SK-N-SH treated with all-trans-retinoic acid at 6 μM for 48 hours (cell line): ENCODE results near the gene SCAMP3.

Source experiments
- ATAC-seq: fragments of 200-7000 bp; cut with Tn5 transposase; 3 replicates; pipeline ENCODE4 v1.9.1; 2020; ENCODE audit warnings: mild to moderate bottlenecking, moderate library complexity
- ARNTL ChIP-seq: fragments of 450-650 bp; formaldehyde crosslinking; IDR thresholded peaks from 2 replicates; pipeline ENCODE4 v1.5.0; 2020; ENCODE audit warnings: low read depth, mild to moderate bottlenecking, moderate library complexity, borderline replicate concordance
- BACH2 ChIP-seq: fragments of 250-450 bp; sonication (Bioruptor Pico); IDR thresholded peaks from 2 replicates; pipeline ENCODE4 v1.9.0; 2021; ENCODE audit warnings: mild to moderate bottlenecking, borderline replicate concordance
- CREB5 ChIP-seq: fragments of 250-450 bp; sonication (Bioruptor Pico); IDR thresholded peaks from 2 replicates; pipeline ENCODE4 v1.5.1; 2020; ENCODE audit warnings: low read depth, mild to moderate bottlenecking, moderate library complexity
- CSDC2 ChIP-seq: fragments of 250-450 bp; sonication (Bioruptor Pico); IDR thresholded peaks from 2 replicates; pipeline ENCODE4 v1.5.0; 2020; ENCODE audit warnings: mild to moderate bottlenecking, moderate library complexity
- ESRRG ChIP-seq: fragments of 250-450 bp; sonication (Bioruptor Pico); IDR thresholded peaks from 2 replicates; pipeline ENCODE4 v1.6.1; 2021; ENCODE audit warnings: mild to moderate bottlenecking
- GLIS3 ChIP-seq: fragments of 250-450 bp; sonication (Bioruptor Pico); IDR thresholded peaks from 2 replicates; pipeline ENCODE4 v1.5.0; 2020; ENCODE audit warnings: mild to moderate bottlenecking, moderate library complexity
- OSR1 ChIP-seq: fragments of 250-450 bp; sonication (Bioruptor Pico); IDR thresholded peaks from 2 replicates; pipeline ENCODE4 v1.8.0; 2022; ENCODE audit warnings: moderate library complexity, mild to moderate bottlenecking, inconsistent platforms
- PPARA ChIP-seq: fragments of 250-450 bp; sonication (Bioruptor Pico); IDR thresholded peaks from 2 replicates; pipeline ENCODE4 v1.5.0; 2020; ENCODE audit warnings: mild to moderate bottlenecking, borderline replicate concordance
- RARB ChIP-seq: fragments of 250-450 bp; sonication (Bioruptor Pico); IDR thresholded peaks from 2 replicates; pipeline ENCODE4 v1.8.0; 2021; ENCODE audit warnings: mild to moderate bottlenecking, moderate library complexity
- SNAI2 ChIP-seq: fragments of 250-450 bp; sonication (Bioruptor Pico); IDR thresholded peaks from 2 replicates; pipeline ENCODE4 v1.5.0; 2020; ENCODE audit warnings: mild to moderate bottlenecking, moderate library complexity
- TCF4 ChIP-seq: fragments of 250-450 bp; sonication (Bioruptor Pico); IDR thresholded peaks from 2 replicates; pipeline ENCODE4 v1.8.0; 2021; ENCODE audit warnings: mild to moderate bottlenecking, moderate library complexity, borderline replicate concordance
- TOX ChIP-seq: fragments of 250-450 bp; sonication (Bioruptor Pico); IDR thresholded peaks from 2 replicates; pipeline ENCODE4 v1.8.0; 2021; ENCODE audit warnings: mild to moderate bottlenecking, moderate library complexity, borderline replicate concordance
- TSHZ2 ChIP-seq: fragments of 250-450 bp; sonication (Bioruptor Pico); IDR thresholded peaks from 2 replicates; pipeline ENCODE4 v1.5.0; 2020; ENCODE audit warnings: mild to moderate bottlenecking, moderate library complexity
- ZC3H10 ChIP-seq: fragments of 250-450 bp; sonication (Bioruptor Pico); IDR thresholded peaks from 2 replicates; pipeline ENCODE4 v1.5.1; 2021; ENCODE audit warnings: mild to moderate bottlenecking, moderate library complexity
- ZFP3 ChIP-seq: fragments of 250-450 bp; sonication (Bioruptor Pico); IDR thresholded peaks from 2 replicates; pipeline ENCODE4 v1.5.0; 2020; ENCODE audit warnings: mild to moderate bottlenecking, moderate library complexity
- ZFP30 ChIP-seq: fragments of 450-650 bp; formaldehyde crosslinking; IDR thresholded peaks from 2 replicates; pipeline ENCODE4 v1.5.0; 2022; ENCODE audit warnings: mild to moderate bottlenecking, moderate library complexity
- ZNF565 ChIP-seq: fragments of 450-650 bp; formaldehyde crosslinking; conservative IDR thresholded peaks from 2 replicates; pipeline ENCODE4 v1.5.0; 2020; ENCODE audit warnings: low read depth, mild to moderate bottlenecking, moderate library complexity
- ZNF70 ChIP-seq: fragments of 450-650 bp; formaldehyde crosslinking; IDR thresholded peaks from 2 replicates; pipeline ENCODE4 v1.5.0; 2020; ENCODE audit warnings: mild to moderate bottlenecking, moderate library complexity
- ZNF8 ChIP-seq: fragments of 450-650 bp; formaldehyde crosslinking; IDR thresholded peaks from 2 replicates; pipeline ENCODE4 v1.5.0; 2020; ENCODE audit warnings: mild to moderate bottlenecking, moderate library complexity
- TF ChIP-seq, protein P1 (sequence below): fragments of 250-450 bp; sonication (Bioruptor Pico); IDR thresholded peaks from 2 replicates; pipeline ENCODE4 v1.8.0; 2020; ENCODE audit warnings: mild to moderate bottlenecking, moderate library complexity, borderline replicate concordance
- TF ChIP-seq, protein P2 (sequence below): fragments of 250-450 bp; sonication (Bioruptor Pico); IDR thresholded peaks from 2 replicates; pipeline ENCODE4 v1.8.0; 2021; ENCODE audit warnings: low read depth, mild to moderate bottlenecking, moderate library complexity, borderline replicate concordance

The SCAMP3 gene

GRCh38 chr1:155253797-155254196 lies 8.4 kb downstream of the SCAMP3 start:
- TF ChIP-seq TSHZ2 (CRISPR knock-in tag) (no peak), ZNF565 (CRISPR knock-in tag) (no peak), ZFP30 (CRISPR knock-in tag) (no peak), GLIS3 (no peak)
- TF ChIP-seq, all 23 proteins: peak for 0
- ATAC-seq = no peak; the same call in 2 of the 3 replicates

DNA sequence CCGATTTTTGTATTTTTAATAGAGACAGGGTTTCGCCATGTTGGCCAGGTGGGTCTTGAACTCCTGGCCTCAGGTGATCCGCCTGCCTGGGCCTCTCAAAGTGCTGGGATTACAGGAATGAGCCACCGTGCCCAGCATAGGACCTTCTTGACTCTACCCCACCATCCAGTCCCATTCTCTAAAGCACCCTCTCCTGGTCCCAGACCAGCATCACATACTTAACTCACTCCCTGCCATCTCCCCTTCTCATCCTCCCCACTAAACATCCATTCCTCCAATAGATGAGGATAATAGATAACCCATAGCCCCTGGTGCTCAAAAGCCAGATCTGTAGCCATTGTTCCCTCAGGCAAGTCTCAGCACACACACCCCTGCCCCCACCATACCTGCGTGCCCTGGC lies 9.0 kb downstream of the SCAMP3 start:
- TF ChIP-seq ZC3H10 (CRISPR knock-in tag) (no peak), ESRRG (CRISPR knock-in tag) (no peak), GLIS3 (no peak), PPARA (no peak), ZNF70 (no peak), TSHZ2 (CRISPR knock-in tag) (no peak), TCF4 (CRISPR knock-in tag) (no peak), CREB5 (CRISPR knock-in tag) (no peak), BACH2 (no peak), ZFP3 (no peak), ARNTL (CRISPR knock-in tag) (no peak), TOX (CRISPR knock-in tag) (no peak), ZNF565 (CRISPR knock-in tag) (no peak), RARB (CRISPR knock-in tag) (no peak), ZNF8 (no peak), OSR1 (no peak)
- TF ChIP-seq, protein P1, sequence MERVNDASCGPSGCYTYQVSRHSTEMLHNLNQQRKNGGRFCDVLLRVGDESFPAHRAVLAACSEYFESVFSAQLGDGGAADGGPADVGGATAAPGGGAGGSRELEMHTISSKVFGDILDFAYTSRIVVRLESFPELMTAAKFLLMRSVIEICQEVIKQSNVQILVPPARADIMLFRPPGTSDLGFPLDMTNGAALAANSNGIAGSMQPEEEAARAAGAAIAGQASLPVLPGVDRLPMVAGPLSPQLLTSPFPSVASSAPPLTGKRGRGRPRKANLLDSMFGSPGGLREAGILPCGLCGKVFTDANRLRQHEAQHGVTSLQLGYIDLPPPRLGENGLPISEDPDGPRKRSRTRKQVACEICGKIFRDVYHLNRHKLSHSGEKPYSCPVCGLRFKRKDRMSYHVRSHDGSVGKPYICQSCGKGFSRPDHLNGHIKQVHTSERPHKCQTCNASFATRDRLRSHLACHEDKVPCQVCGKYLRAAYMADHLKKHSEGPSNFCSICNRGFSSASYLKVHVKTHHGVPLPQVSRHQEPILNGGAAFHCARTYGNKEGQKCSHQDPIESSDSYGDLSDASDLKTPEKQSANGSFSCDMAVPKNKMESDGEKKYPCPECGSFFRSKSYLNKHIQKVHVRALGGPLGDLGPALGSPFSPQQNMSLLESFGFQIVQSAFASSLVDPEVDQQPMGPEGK = no peak
- TF ChIP-seq, protein P2, sequence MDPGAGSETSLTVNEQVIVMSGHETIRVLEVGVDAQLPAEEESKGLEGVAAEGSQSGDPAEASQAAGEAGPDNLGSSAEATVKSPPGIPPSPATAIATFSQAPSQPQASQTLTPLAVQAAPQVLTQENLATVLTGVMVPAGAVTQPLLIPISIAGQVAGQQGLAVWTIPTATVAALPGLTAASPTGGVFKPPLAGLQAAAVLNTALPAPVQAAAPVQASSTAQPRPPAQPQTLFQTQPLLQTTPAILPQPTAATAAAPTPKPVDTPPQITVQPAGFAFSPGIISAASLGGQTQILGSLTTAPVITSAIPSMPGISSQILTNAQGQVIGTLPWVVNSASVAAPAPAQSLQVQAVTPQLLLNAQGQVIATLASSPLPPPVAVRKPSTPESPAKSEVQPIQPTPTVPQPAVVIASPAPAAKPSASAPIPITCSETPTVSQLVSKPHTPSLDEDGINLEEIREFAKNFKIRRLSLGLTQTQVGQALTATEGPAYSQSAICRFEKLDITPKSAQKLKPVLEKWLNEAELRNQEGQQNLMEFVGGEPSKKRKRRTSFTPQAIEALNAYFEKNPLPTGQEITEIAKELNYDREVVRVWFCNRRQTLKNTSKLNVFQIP (CRISPR knock-in tag) = no peak
- ATAC-seq = no peak

GRCh38 chr1:155251566-155251965 lies 10.6 kb downstream of the SCAMP3 start:
- ATAC-seq = no peak
- TF ChIP-seq SNAI2 (CRISPR knock-in tag) (no peak), ZNF565 (CRISPR knock-in tag) (no peak), CSDC2 (CRISPR knock-in tag) (no peak), ZFP30 (CRISPR knock-in tag) (no peak), TOX (CRISPR knock-in tag) (no peak), ZNF8 (no peak), OSR1 (no peak), GLIS3 (no peak), BACH2 (no peak), ESRRG (CRISPR knock-in tag) (no peak), ZFP3 (no peak), TSHZ2 (CRISPR knock-in tag) (no peak), TCF4 (CRISPR knock-in tag) (no peak)
- TF ChIP-seq, protein P2 (CRISPR knock-in tag) = no peak
